Activated CD4-positive, CD25-positive, alpha-beta regulatory T cell treated with anti-CD3 and anti-CD28 coated beads, Interleukin-2, amount 50 U/mL, for 24 hours (primary cell): ENCODE measurements around the gene RPAP2.
"Not testable (repeated sequence)": the region's sequence is repeated elsewhere in the genome, so short reads cannot be mapped to it uniquely, and the experiment has no call there.

ENCODE experiments used
- ATAC-seq, 2 donors: fragments of 150-1000 bp; cut with Tn5 transposase; one replicate each; pipeline ENCODE4 v1.10.0; 2021; ENCODE audit warnings: mild to moderate bottlenecking in 1 of 2, moderate library complexity in 1 of 2

Gene RPAP2

GRCh38 chr1:92298573-92299476, at the start of gene RPAP2, which contains the start of gene GLMN:
Gene RPAP2, plus strand, starts transcription at chr1:92299059. Its CDS starts 15 bp downstream, at chr1:92299074.
Gene GLMN, minus strand, starts transcription at chr1:92298987. Its CDS starts 988 bp downstream, at chr1:92297999.
- peak; percentile 94 to 97 for ATAC-seq

- ATAC-seq: not testable (repeated sequence)
These were observed 44.1 kb upstream of the RPAP2 start for GRCh38 chr1:92254714-92255113.

- ATAC-seq: peak; percentile 41 to 64
These were observed 39.5 kb upstream of the RPAP2 start for GRCh38 chr1:92259350-92259749.

- ATAC-seq: no peak
These were observed 36.3 kb upstream of the RPAP2 start for GRCh38 chr1:92262516-92262915.

- ATAC-seq: no peak
These were observed 25.8 kb upstream of the RPAP2 start for GRCh38 chr1:92273039-92273438.

- ATAC-seq: no peak
These were observed 23.9 kb upstream of the RPAP2 start for GRCh38 chr1:92274939-92275338.

GRCh38 chr1:92276082-92276481, 22.8 kb upstream of the RPAP2 start:
- no peak for ATAC-seq

GRCh38 chr1:92277105-92277723, 21.6 kb upstream of the RPAP2 start:
- no peak for ATAC-seq

- not testable (repeated sequence) for ATAC-seq
These were observed 19.1 kb upstream of the RPAP2 start for GRCh38 chr1:92279781-92280180.

GRCh38 chr1:92281411-92281810, 17.4 kb upstream of the RPAP2 start:
- ATAC-seq: not testable (repeated sequence)

GRCh38 chr1:92291372-92291999, 7.4 kb upstream of the RPAP2 start:
- no peak for ATAC-seq

GRCh38 chr1:92298213-92298572, 666 bp upstream of the RPAP2 start:
- no peak for ATAC-seq

GRCh38 chr1:92299477-92300150, 755 bp downstream of the RPAP2 start:
- ATAC-seq: no peak

- no peak for ATAC-seq
These were observed 2.2 kb downstream of the RPAP2 start for GRCh38 chr1:92301021-92301420.

GRCh38 chr1:92306020-92306419, 7.2 kb downstream of the RPAP2 start:
- ATAC-seq: peak in 1 of 2 donors; percentile 24

- ATAC-seq: no peak
These were observed 9.1 kb downstream of the RPAP2 start for GRCh38 chr1:92307980-92308379.

- ATAC-seq: peak in 1 of 2 donors; percentile 39
These were observed 11.3 kb downstream of the RPAP2 start for GRCh38 chr1:92310185-92310597.

- ATAC-seq: peak; percentile 25 to 40
These were observed 15.2 kb downstream of the RPAP2 start for GRCh38 chr1:92314024-92314423.

- peak; percentile 48 to 66 for ATAC-seq
These were observed 17.1 kb downstream of the RPAP2 start for GRCh38 chr1:92315766-92316599.

GRCh38 chr1:92317836-92318493, 19.1 kb downstream of the RPAP2 start:
- peak; percentile 80 to 81 for ATAC-seq
